Measurements from ENCODE around the gene MAP2.
A peak's percentile ranks its signal among the peaks of the same experiment; 100 is the strongest.

MAP2 gene

GRCh38 chr2:209613649-209614305 is 189.9 kb downstream of the MAP2 start:
- Histone ChIP-seq H3K27ac (no peak overlapping the region), H3K27me3 (ENCODE audit: insufficient read depth, low read depth, severe bottlenecking) (no peaks in the 10 kb centered on the region), H3K4me3 (ENCODE audit: low read depth, low read length) (no peak overlapping the region), H3K36me3 (no peaks in the 10 kb centered on the region), H3K9me3 (ENCODE audit: severe bottlenecking) (no peaks in the 10 kb centered on the region)
- no peak for DNase-seq
- TF ChIP-seq CTCF (IDR thresholded peaks at IDR 0.05; ENCODE audit: low read depth, low read length): no peak

GRCh38 chr2:209614690-209615369 is 191.0 kb downstream of the MAP2 start:
- no peaks in the 10 kb centered on the region for H3K36me3 ChIP-seq
- TF ChIP-seq CTCF (IDR thresholded peaks at IDR 0.05; ENCODE audit: low read depth, low read length): no peak
- peak; percentile 76 for DNase-seq
- H3K27ac ChIP-seq: no peak overlapping the region
- H3K27me3 ChIP-seq (ENCODE audit: insufficient read depth, low read depth, severe bottlenecking): no peaks in the 10 kb centered on the region
- H3K9me3 ChIP-seq (ENCODE audit: severe bottlenecking): no peaks in the 10 kb centered on the region
- H3K4me3 ChIP-seq (ENCODE audit: low read depth, low read length): peak overlapping the region; percentile 23; the same call in 1 of the 2 replicates

DNA sequence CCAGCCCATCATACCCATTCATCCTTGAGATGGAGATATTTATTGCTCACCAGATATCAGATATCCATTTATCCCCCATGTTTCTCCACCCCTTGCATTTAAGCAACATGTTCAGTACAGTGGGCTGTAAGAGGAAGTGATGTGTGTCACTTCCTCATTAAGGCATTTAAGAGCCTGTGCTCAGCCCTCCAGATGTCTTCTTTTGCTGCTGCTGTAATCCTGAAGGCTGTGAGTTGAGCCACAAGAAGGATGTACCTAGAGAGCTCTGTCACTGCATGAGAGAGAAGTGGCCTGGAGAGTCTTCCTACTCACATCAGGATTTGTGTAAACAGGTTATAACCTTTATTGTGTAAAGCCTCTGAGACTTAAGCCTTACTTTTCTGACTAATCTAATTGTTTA is 195.9 kb downstream of the MAP2 start:
- no peak overlapping the region for H3K27ac ChIP-seq
- H3K36me3 ChIP-seq: no peaks in the 10 kb centered on the region
- no peak overlapping the region for H3K4me3 ChIP-seq (ENCODE audit: low read depth, low read length)
- peak; percentile 79 for DNase-seq
- H3K9me3 ChIP-seq (ENCODE audit: severe bottlenecking): no peaks in the 10 kb centered on the region
- no peak for TF ChIP-seq CTCF (IDR thresholded peaks at IDR 0.05; ENCODE audit: low read depth, low read length)
- H3K27me3 ChIP-seq (ENCODE audit: insufficient read depth, low read depth, severe bottlenecking): no peaks in the 10 kb centered on the region

GRCh38 chr2:209624192-209624938 is 200.5 kb downstream of the MAP2 start:
- H3K36me3 ChIP-seq: no peaks in the 10 kb centered on the region
- no peaks in the 10 kb centered on the region for H3K9me3 ChIP-seq (ENCODE audit: severe bottlenecking)
- no peaks in the 10 kb centered on the region for H3K27me3 ChIP-seq (ENCODE audit: insufficient read depth, low read depth, severe bottlenecking)
- H3K4me3 ChIP-seq (ENCODE audit: low read depth, low read length): no peak overlapping the region
- H3K27ac ChIP-seq: no peak overlapping the region
- DNase-seq: no peak
- TF ChIP-seq CTCF (IDR thresholded peaks at IDR 0.05; ENCODE audit: low read depth, low read length): no peak

DNA sequence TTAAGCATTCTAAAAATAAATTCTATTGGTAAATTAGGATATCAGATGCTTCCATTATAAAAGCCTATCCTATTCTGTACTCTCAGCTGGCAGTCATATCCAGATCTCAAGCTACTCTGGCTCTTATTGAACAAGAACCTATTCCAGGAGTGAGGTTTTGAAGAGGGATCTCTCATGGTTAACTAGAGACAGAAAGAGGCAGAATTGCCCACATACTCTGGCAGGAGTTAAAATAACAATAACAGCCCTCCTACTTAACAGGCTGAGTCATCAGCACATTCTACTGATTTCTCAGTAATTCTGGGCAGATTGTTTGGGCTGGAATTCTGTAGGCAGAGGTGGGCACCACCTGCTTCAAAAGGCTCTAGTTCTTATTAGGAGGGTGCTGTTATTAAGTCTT is 205.8 kb downstream of the MAP2 start:
- TF ChIP-seq CTCF (IDR thresholded peaks at IDR 0.05; ENCODE audit: low read depth, low read length): no peak
- no peak overlapping the region for H3K4me3 ChIP-seq (ENCODE audit: low read depth, low read length)
- H3K9me3 ChIP-seq (ENCODE audit: severe bottlenecking): no peaks in the 10 kb centered on the region
- DNase-seq: no peak
- no peaks in the 10 kb centered on the region for H3K36me3 ChIP-seq
- H3K27me3 ChIP-seq (ENCODE audit: insufficient read depth, low read depth, severe bottlenecking): no peaks in the 10 kb centered on the region
- no peak overlapping the region for H3K27ac ChIP-seq
